Measurements from ENCODE around the gene PTPRG. TPM values are rescaled to one million over a fixed set of nuclear protein-coding genes. Genes with fewer than 3 reads are reported as not detected.

PTPRG gene
- total and polyA plus RNA-seq, 10 of the 15 experiments (the other 5 are each of a cell fraction or from before 2014, with no cell fraction given): 0.29 to 20.7 (median 1.4) TPM

- ChIA-PET RAD21 (ENCODE audit: unreplicated experiment) (no interaction called here), CTCF (no interaction called here)
- BruUV-seq (replicated peaks): no TSS peak
Observed at GRCh38 chr3:61743067-61743466, 181.7 kb downstream of the PTPRG start.

More at GRCh38 chr3:61743067-61743466, 181.7 kb downstream of the PTPRG start:
- Histone ChIP-seq H3K36me3 (ENCODE audit: control insufficient read depth in 2 of 2, insufficient read depth in 2 of 2, low read length in 1 of 2) (no peaks in the 10 kb centered on the region), H3K9ac (ENCODE audit: control insufficient read depth, insufficient read depth, low read length) (no peak overlapping the region), H3K4me2 (ENCODE audit: control insufficient read depth, insufficient read depth) (no peak overlapping the region), H3K9me3 (replicated peaks; ENCODE audit: control insufficient read depth, insufficient read depth, low read length) (no peaks in the 10 kb centered on the region), H4K20me1 (ENCODE audit: control insufficient read depth, insufficient read depth) (no peaks in the 10 kb centered on the region), H3K79me2 (ENCODE audit: control insufficient read depth, insufficient read depth, low read length) (no peaks in the 10 kb centered on the region), H3K4me3 (no peak overlapping the region), H2AFZ (ENCODE audit: control insufficient read depth, low read depth, low read length) (no peak overlapping the region), H3K27ac (ENCODE audit: control insufficient read depth, insufficient read depth) (no peak overlapping the region), H3K4me1 (ENCODE audit: control insufficient read depth, insufficient read depth, low read length) (no peaks in the 10 kb centered on the region), H3K27me3 (replicated peaks in 1 of 2; ENCODE audit: control insufficient read depth in 2 of 2, insufficient read depth in 2 of 2, low read length in 1 of 2) (no peaks in the 10 kb centered on the region)
- ATAC-seq: peak; percentile 61; the same call in 2 of the 3 replicates
- in situ Hi-C loops (cut with MboI): no loop called here
- ChIA-PET SMC1A (ENCODE audit: uncharacterized antibody, unreplicated experiment) (no interaction called here), POLR2A (interaction anchor here (0.6 kb wide), 1 partner anchor 30 kb away, joined by 3 read pairs; no protein-coding TSS in a partner anchor)
- TF ChIP-seq ZBTB33 (IDR thresholded peaks at IDR 0.05) (0 out of 2 replicates have a peak, but pooled peaks have one; percentile 10), PKNOX1 (IDR thresholded peaks at IDR 0.05) (peak; percentile 92), RFX5 (IDR thresholded peaks at IDR 0.05; ENCODE audit: low read depth, low read length) (0 out of 2 replicates have a peak, but pooled peaks have one; percentile 46), PBX3 (IDR thresholded peaks at IDR 0.05; ENCODE audit: insufficient replicate concordance, low read depth, low read length) (no peak)
- DNase-seq (ENCODE audit: low read depth, low spot score): no peak
- 77% methylated on average over 11 of the region's 11 CpGs for WGBS (ENCODE audit: insufficient coverage, insufficient replicate concordance, low lambda C conversion rate, missing lambda C conversion rate)
- intact Hi-C loops (cut with micrococcal nuclease; ENCODE audit: unreplicated experiment): no loop called here
- FAIRE-seq: no peak
